Stimulated activated CD4-positive, alpha-beta T cell treated with anti-CD3 and anti-CD28 coated beads, TNF-alpha, amount 100 ng/mL, for 24 hours (primary cell): ENCODE measurements around the gene MTMR2.

Experiments used
- DNase-seq, 3 experiments: peaks; one replicate each; pipeline ENCODE4 v3.0.0-alpha.2; 2020; ENCODE audit warnings: low read depth in 3 of 3

MTMR2 gene

DNA sequence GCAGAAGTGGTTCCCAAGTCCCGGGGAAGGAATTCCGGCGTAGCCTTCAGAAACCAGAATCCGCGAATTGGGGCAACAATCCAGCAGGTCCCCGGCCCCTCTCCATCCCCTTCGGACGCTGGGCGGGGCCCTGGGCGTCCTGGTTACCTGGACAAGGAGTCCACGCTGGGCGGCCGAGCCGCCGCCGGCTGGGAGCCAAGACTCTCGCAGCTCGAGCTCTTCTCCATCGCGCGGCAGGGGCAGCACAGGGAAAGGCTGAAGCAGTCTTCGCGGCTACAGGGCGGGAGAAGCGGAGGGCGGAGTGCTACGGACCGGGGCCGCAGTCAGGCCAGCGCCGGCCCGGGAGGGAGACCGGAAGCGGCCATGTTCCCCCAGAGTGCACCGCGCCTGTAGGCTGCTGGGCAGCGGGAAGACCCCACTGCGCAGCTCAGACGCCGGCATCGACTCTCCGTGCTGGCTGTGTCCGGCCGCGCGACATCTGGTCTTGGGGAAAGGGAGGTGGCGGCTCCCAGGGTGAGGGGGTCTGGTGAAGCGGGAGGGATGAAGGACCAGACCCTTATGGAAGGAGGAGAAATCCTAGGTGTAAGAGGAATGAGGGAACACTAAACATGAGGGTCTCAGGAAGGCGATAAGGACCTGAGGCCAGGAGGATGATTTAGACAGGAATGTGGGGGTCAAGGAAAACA is at the start of gene MTMR2:
MTMR2 (minus strand) TSS at position 380 of the 686 bp plus-strand sequence; CDS start at position 227, 153 bp downstream.
- DNase-seq = peak; percentile 19 to 51 (median 31)

DNA sequence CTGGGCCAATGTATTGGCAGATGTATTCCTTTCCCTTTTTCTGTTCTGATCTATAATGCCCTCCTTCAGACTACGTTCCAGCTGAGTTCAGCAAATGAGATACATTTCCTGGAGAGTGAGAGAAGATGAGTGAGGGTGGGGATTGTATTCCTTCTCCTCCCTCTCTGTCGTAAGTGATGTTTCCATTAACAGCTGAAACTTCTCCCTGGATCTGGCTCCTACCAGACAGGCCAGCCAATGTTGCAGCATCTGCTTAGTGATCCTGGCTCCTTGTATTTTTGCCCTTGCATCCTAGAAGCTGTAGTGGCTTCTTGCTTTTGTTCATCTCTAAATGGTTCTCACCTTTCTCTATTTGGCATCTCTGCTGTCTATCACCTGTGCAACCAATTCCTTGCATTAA is 48.2 kb upstream of the MTMR2 start:
- no peak for DNase-seq

DNA sequence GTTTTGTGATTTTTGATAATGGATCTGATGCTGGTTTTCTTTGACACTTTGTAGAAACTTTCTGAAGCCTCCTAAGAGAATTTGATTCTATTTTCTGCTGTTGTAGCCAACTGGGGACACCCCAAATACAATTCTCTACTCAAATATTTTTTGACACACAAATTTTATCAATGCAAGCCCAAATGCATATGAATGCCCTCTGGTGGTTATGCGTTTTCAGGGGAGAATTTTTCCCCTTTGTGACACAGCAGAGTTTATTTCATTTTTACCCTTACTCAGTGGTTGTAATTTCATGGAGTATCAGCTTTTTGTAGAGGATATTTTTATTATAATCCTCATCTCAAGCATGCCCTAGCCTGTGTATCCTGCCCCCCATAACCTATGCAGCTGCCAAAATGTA is 44.7 kb upstream of the MTMR2 start:
- no peak for DNase-seq

DNA sequence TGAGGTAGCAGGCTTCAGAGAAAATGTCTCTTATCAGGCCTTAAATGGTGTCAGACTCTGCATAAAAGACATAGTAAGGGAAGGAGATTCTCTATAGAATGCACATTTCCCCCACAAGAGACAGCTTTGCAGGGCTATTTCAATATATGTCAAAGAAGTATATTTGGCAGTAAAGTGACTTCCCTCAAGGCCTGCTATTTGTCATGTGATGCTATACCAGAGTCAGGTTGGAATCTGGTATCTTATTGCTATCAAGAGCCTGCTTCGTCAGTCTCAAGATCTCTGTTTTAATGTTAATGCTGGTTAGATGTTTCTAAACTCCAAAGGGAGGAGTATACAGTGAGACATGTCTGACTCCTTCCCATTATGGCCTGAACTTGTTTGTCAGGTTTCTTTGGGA is 40.4 kb upstream of the MTMR2 start:
- no peak for DNase-seq

DNA sequence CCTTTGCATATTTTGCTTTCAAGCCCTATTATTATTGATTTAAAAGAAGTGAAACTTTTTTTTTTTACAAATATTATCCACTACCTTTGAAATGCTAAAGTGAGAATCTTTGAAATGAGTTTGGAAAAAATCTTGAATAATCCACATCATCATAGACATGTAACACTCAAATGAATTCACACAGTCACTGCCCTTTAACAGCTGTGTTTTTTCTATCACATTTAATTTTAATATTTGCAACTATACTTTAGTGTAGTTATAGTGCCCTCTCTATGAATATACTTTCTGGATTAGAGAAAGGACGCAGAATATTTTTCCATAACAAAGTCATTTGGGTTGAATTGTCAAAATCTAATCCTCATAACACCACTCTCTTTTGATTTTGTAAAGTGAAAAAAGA is 37.9 kb upstream of the MTMR2 start:
- DNase-seq = no peak

DNA sequence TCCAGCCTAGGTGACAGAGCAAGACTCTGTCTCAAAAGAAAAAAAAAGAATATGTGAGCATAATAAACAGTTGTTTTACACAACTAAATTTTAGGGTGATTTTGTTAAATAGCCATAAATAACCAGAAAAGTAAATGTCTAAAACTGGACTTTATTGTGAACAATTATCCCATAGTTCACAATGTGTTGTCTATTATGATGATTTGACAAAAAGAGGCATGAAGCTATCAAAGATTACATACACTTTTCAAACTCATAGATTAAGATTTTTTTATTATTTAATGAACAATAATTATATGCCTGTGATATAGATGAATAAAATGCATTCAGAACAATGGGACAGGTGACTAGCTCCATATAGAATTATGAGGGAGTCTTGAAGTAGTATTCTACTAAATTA is 27.0 kb upstream of the MTMR2 start:
- DNase-seq = no peak

DNA sequence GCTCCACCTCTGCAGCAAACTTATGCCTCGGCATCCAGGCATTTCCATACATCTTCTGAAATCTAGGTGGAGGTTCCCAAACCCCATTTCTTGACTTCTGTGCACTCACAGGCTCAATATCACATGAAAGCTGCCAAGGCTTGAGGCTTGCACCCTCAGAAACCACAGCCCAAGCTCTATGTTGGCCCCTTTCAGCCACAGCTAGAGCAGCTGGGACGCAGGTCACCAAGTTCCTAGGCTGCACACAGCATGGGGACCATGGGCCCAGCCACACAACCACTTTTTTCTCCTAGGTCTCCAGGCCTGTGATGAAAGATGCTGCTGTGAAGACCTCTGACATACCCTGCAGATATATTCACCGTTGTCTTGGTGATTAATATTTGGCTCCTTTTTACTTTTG is 24.7 kb upstream of the MTMR2 start:
- DNase-seq = no peak

DNA sequence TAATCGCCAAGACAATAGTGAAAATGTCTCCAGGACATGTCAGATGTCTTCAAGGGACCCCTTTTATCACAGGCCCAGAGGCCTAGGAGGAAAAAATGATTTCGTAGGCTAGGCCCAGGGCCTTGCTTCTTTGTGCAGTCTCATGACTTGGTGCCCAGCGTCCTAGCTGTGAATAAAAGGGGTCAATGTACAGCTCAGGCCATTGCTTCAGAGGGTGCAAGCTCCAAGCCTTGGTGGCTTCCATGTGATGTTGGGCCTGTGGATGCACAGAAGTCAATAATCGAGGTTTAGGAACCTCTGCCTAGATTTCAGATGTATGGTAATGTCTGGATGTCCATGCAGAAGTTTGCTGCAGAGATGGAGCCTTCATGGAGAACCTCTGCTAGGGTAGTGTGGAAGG is 20.7 kb upstream of the MTMR2 start:
- no peak for DNase-seq

DNA sequence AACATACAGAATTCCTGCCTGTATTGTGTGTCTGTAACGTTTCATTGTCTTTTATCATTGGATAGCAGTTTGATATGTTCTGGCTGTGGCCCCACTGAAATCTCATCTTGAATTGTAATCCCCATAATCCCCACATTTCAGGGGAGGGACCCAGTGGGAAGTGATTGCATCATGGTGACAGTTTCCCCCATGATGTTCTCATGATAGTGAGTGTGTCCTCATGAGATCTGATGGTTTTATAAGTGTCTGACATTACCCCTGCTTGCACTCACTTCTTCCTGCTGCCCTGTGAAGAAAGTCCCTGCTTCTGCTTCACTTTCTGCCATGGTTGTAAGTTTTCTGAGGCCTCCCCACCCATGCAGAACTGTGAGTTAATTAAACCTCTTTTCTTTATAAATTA is 19.6 kb upstream of the MTMR2 start:
- DNase-seq = no peak

DNA sequence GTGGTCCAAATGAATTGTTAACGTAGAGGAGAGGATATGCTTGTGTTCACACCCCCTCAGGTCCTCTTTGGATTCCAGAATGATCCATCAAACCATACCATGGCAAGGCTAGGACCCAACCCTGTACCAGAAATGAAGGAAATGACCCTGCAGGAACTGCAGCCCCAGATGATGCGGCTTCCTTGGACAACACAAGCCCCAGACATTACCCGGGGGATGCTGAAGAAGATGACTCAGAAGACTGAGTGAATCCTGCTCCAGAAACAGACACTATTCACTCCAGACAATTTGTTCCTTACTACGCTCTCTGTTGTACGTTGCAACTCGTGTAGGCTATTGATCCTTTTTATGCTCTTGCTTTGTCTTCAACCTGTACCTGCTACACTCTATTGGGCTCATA is 15.2 kb upstream of the MTMR2 start:
- no peak for DNase-seq

DNA sequence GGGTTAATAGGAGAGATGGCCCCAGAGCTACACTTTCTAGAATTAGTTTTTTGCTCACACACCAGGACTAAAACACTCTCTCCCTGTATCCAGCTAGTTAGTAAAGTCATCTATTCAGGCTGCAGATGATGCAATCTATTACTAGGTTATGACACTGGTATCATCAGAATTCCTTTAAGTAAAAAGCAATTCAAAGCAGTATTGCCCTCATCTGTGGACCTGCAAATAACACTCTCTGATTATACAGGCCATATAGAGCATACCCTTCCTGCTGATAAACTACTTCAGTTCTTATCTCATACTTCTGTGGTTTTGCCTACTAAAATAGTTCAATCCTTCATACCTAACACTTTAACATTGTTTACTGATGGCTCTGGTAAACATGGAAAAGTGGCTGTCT is 13.5 kb upstream of the MTMR2 start:
- no peak for DNase-seq

DNA sequence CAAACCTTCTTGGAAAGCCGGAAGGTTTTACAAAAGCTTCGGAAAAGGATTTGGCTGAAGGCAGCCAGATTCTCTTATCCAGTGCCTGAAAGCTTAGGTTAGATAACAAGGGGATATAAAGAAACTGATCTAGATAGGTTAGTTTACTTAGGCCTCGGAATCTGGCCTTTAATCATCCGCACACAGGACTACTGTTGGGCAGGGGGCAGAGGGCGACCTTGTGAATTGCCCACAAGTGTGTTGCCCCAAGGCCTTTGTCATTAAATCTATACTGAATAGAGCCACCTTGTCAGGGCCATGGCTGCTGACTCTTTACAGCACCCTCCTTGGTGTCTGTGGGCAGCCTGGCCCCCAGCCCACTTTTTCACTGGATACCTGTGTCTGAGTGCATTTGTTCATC is 9.7 kb upstream of the MTMR2 start:
- no peak for DNase-seq

DNA sequence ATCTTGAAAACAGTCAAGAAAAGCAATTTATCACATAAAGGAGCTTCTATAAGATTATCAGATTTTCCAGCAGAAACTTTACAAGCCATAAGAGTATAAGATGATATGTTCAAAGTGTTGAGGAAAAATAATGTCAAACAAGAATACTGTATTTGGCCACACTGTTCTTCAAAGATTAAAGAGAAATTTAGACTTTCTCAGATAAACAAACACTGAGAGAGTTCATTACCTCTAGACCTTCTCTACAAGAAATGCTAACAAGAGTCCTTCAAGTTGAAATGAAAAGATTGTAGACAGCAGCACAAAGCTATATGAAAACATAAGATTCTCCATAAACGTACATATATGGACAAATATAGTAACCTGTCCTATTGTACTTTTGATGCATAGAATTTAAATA is 8.0 kb upstream of the MTMR2 start:
- no peak for DNase-seq

DNA sequence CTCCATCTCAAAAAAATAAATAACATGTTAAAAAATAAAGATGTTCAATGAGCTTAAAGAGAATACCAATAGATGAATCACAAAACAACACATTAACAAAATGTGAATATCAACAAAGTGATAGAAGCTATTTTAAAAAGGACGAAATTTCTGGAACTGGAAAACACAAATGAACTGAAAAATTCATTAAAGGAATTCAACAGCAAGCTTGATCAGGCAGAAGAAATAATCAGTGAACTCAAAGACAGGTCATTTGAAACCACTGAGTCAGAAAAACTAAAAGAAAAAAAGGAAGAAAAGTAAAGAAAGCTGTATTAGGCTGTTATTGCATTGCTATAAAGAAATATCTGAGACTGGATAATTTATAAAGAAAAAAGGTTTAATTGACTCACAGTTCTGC is 7.0 kb upstream of the MTMR2 start:
- no peak for DNase-seq

DNA sequence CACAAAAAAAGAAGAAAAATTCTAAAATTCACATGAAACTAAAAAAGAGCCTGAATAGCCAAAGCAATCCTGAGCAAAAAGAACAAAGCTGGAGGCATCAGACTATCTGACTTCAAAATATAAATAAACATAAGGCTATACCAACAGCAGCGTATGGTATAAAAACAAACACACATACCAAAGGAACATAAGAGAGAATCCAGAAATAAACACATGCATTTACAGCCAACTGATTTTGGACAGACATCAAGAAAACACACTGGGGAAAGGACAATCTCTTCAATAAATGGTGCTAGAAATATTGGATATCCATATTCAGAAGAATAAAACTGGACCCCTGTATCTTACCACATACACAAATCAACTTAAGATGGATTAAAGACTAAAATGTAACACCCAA is 2.8 kb upstream of the MTMR2 start:
- no peak for DNase-seq

DNA sequence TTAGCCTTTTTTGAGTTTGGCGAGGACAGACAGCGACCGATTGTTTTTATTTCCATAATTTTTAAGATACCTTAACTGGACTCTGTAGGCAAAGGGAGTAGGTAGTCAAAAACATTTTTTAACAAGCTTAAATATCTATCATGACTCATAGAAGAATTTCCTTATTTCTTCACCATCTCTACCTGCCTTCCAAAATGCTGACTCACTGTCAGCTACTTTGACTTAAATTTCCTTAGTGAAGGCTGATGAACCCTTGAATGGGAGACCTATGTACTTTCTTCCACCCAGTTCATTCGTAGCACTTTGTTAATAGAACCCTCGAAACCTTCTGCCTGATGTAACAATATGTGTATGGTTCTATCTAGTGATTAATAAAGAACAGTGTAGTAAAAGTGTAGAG is 1.1 kb upstream of the MTMR2 start:
- DNase-seq = no peak

DNA sequence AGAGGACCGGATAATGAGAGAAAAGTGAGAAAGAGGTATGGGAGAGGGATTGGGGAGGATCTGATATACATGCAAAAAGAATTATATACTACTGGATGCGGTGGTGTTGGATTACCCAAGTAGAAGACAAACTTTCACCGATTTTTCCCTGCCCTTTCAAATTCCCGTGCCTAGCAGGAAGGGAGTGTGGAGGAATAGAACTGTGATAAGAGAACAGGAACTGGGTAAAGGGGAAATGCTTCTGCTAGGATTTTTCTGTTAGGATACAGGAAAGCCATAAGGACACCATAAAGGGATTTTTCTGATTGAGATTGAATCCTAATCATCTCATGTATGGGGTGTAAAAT is 480 bp upstream of the MTMR2 start:
- DNase-seq = no peak

DNA sequence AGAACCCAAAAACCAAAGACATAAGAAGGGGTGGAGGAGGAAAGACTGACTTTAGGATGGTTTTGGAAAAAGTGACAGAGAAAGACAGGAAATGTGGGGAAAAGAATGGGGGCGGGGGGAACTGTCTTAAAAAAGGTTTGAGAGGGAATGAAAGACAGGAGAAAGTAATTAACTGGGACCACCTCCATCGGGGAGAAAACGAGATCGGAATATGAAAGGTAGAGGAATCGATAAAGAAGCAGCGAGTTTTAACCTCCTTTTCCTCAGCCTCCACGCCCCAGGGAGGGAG is 524 bp downstream of the MTMR2 start:
- DNase-seq = no peak

DNA sequence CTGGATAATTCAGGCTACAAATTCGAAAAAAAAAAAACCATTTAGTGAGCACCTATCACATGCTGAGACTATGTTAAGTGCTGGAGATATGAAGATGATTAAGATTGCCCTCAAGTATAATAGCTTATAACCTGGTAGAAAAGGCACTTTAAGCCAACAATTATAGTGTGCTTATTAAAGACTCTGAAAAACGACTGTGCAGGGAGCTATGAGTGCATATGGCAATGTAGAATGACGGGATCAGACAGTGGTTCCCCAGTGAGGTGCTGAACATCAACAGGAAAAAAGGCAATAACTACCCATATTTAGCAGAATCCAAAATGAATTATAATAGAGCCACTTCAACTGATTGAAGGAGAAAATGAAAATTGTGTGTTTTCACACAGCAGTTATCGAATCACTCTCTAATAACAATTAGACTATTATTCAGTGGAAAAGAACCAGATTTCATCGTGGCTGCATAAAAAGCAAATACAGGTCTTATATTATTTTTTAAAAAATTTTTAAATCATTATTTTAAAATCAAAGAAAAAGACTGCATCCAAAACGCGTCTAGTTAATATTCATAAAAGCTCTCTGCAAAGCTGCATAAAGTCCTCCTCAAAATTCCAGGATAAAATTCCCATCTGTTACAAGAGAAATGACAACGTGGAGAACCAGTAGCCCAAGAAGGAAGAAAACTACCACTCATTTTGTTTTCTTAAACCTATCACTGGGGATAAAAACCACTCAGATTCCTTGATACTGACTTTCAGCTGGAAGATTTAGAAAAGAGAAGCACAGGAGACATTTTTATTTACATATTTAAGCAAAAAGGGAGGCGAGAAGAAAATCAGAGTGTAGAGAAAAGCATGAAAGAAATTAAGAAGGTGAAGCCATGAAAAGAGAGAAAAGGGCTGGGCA is 1.1 kb downstream of the MTMR2 start:
- no peak for DNase-seq

DNA sequence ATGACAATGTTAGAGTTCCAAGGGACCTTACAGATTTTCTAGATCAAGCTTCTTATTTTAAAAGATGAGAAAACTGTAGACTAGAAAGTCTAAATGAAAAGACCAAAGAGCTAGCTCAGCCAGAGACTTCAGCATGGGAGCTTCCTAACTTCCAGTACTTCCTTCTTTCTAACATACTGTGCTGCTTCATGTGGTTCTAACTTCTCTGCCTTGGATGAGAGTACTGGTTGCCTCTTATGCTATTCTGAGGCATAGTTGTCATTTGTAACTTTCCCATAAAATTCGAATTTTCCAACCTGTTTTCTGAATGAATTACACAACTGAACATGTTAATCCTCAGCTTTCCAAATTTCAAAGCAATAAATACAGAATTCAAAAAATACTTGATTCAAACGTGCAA is 1.8 kb downstream of the MTMR2 start:
- no peak for DNase-seq

DNA sequence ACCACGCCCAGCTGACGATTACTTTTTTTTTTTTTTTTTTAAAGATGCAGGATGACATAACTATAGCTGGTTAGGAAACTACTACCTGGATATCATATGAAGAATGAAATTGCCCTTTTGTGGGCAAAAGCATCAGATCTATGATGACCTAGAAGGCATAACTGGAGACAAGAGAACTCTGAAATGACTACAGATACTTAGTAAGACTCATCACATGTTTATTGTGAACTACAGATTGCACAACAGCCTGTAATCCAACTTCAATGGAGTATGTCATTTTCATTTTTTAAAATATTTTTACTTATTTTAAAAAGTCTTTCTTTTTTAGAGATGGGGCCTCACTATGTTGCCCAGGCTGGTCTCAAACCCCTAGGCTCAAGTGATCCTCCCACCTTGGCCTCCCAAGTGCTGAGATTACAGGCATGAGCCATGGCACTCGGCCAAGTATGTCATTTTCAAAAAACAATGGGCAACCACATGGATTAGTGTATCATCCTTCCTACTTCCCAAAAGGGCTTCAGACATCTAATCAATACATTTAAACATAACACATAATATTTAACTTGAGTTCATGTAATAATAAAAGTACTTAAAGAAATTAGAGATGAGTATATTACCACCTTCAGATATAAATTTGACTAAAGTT is 3.3 kb downstream of the MTMR2 start:
- no peak for DNase-seq

DNA sequence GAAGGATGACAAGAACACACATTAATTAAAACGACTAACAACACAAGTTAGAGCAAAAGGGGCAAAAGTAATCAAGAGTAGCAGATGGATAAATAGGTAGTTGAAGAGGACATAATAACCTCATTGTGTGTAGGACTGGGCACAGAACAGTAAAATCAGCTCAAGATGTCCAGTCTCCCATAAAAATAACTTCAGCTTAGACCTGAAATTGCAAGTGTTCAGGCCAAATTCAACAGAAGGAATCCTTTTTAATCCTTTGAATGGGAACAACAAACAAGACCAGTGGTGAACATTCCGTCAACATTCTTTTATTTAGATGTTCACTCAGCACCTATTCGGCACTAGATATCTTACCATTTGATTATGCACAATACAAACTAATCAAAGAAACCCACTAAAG is 4.4 kb downstream of the MTMR2 start:
- DNase-seq = no peak

DNA sequence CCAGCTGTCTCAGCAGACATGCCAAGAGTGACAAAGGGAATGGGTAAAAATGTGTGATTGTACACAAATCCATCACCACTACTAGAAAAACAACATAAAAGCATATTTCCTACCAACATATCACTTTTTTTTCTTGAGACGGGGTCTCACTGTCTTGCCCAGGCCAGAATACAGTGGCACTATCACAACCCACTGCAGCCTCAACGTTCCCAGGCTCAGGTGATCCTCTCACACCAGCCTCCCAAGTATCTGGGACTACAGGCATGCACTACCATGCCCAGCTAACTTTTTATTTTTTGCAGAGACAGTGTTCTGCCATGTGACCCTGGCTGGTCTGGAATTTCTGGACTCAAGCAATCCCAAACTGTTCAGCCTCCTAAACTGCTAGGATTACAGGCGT is 5.2 kb downstream of the MTMR2 start:
- no peak for DNase-seq
